GM19455 (cell line): ENCODE measurements around the gene OR4C15.

Source experiments
- ATAC-seq: cut with Tn5 transposase; IDR thresholded peaks from one replicate; pipeline ENCODE4 v1.9.1; 2021; ENCODE audit not compliant: unreplicated experiment

The OR4C15 gene

DNA sequence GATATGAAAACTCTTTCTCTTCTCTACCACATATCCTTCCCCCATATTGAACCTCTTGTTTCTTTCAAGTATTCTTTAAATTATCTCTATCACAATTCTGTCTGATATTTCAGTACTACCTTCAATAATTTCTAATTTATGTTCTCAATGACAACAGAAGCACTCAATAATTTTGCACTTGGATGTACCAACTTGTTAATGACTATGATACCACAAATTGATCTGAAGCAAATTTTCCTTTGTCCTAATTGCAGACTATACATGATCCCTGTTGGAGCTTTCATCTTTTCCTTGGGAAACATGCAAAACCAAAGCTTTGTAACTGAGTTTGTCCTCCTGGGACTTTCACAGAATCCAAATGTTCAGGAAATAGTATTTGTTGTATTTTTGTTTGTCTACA lies at the start of gene OR4C15:
TSS of gene OR4C15 (plus strand) at position 301 of the 400 bp plus-strand sequence. CDS start at position 301, 0 bp downstream.
- ATAC-seq: no peak

DNA sequence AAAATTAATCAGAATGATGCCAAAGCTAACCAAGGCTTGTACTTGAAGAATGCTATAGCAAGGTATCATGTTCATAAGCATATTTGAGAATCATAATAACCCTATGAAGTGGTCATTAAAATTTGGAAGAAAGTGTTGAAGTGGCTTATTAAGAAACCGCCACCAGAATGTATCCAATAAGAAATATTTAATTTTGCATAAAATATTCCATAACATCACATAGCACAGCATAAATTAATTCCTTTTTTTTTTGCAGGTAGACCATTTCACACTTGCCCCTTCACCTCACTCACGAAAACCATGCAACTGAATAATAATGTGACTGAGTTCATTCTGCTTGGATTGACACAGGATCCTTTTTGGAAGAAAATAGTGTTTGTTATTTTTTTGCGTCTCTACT lies 17.6 kb downstream of the OR4C15 start, which contains the start of gene OR4C16:
TSS of gene OR4C16 (plus strand) at position 301 of the 400 bp plus-strand sequence. CDS start at position 301, 0 bp downstream.
- ATAC-seq: no peak

DNA sequence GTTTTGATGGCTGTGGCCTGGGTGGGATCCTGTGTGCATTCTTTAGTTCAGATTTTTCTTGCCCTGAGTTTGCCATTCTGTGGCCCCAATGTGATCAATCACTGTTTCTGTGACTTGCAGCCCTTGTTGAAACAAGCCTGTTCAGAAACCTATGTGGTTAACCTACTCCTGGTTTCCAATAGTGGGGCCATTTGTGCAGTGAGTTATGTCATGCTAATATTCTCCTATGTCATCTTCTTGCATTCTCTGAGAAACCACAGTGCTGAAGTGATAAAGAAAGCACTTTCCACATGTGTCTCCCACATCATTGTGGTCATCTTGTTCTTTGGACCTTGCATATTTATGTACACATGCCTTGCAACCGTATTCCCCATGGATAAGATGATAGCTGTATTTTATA lies 18.3 kb downstream of the OR4C15 start:
- ATAC-seq: no peak
